ENCODE data around the gene SIX1. TPM values are rescaled to one million over a fixed set of nuclear protein-coding genes. Genes with fewer than 3 reads are reported as not detected.
A peak's percentile ranks its signal among the peaks of the same experiment; 100 is the strongest.

Gene SIX1
- total and polyA plus RNA-seq, 2 of the 13 experiments (the other 11 are each of a cell fraction or from before 2014, with no cell fraction given) = 1.7 to 6.5 TPM

- Histone ChIP-seq H3K36me3 (replicated peaks in 1 of 2; ENCODE audit: control insufficient read depth in 1 of 2, insufficient read depth in 2 of 2, low read length in 2 of 2) (no peaks in the 10 kb centered on the region), H3K4me2 (ENCODE audit: low read depth, low read length) (peak overlapping the region; percentile 28; the same call in 1 of the 2 replicates), H2AFZ (ENCODE audit: low read length) (no peak overlapping the region), H3K9ac (ENCODE audit: insufficient read depth, low read depth, low read length) (no peak overlapping the region), H3K4me1 (ENCODE audit: insufficient read depth, low read length) (peaks cover 55% of the 10 kb centered on the region), H3K9me3 (ENCODE audit: low read length) (no peaks in the 10 kb centered on the region), H3K27ac (ENCODE audit: extremely low read length, insufficient read depth, low read length) (no peak overlapping the region), H4K20me1 (ENCODE audit: insufficient read depth, low read length) (no peaks in the 10 kb centered on the region), H3K4me3 (replicated peaks in 1 of 3; ENCODE audit: insufficient read depth in 1 of 3, low read depth in 2 of 3, low read length in 3 of 3) (no peak overlapping the region), H3K27me3 (ENCODE audit: control insufficient read depth in 1 of 2, insufficient read depth in 2 of 2, low read length in 2 of 2) (peaks cover 1 to 32% of the 10 kb centered on the region in 2 experiments; a peak in 4 of 5 replicates), H3K79me2 (ENCODE audit: insufficient read depth, low read length) (peaks cover 2% of the 10 kb centered on the region)
- FAIRE-seq (no peak), ATAC-seq (no peak), DNase-seq (ENCODE audit: low spot score) (no peak)
- in situ Hi-C loops (cut with HindIII; ENCODE audit: extremely low pct_ligation_motif_present, low pct_unique_long_range_greater_than_20kb) = no loop called here
- ChIA-PET CTCF (ENCODE audit: low intra/inter-chr PET ratio, low total read pairs) (no interaction called here), POLR2A (no interaction called here)
- no peak for TF ChIP-seq ZNF547 (CRISPR knock-in tag; IDR thresholded peaks at IDR 0.05)
- TF ChIP-seq ZNF652 (CRISPR knock-in tag; IDR thresholded peaks at IDR 0.05; ENCODE audit: borderline replicate concordance, low read depth) = peak; percentile 43; the same call in 1 of the 2 replicates
- no TSS peak for BruUV-seq (replicated peaks)
- 56% methylated on average over 14 of the region's 14 CpGs for WGBS (ENCODE audit: low lambda C conversion rate)
- intact Hi-C loops (cut with micrococcal nuclease; ENCODE audit: unreplicated experiment) = no loop called here
Measured at GRCh38 chr14:60653701-60654161, 4.5 kb upstream of the SIX1 start.

GRCh38 chr14:60652674-60653651, 3.7 kb upstream of the SIX1 start:
- Histone ChIP-seq H3K27me3 (ENCODE audit: control insufficient read depth in 1 of 2, insufficient read depth in 2 of 2, low read length in 2 of 2) (peaks cover 1 to 32% of the 10 kb centered on the region in 2 experiments; a peak in 4 of 5 replicates), H3K36me3 (replicated peaks in 1 of 2; ENCODE audit: control insufficient read depth in 1 of 2, insufficient read depth in 2 of 2, low read length in 2 of 2) (no peaks in the 10 kb centered on the region), H3K4me3 (replicated peaks in 1 of 3; ENCODE audit: insufficient read depth in 1 of 3, low read depth in 2 of 3, low read length in 3 of 3) (peak overlapping the region in 1 of 3 experiments; percentile 33; a peak in 1 of 6 replicates), H2AFZ (ENCODE audit: low read length) (no peak overlapping the region), H3K9ac (ENCODE audit: insufficient read depth, low read depth, low read length) (no peak overlapping the region), H3K9me3 (ENCODE audit: low read length) (no peaks in the 10 kb centered on the region), H4K20me1 (ENCODE audit: insufficient read depth, low read length) (no peaks in the 10 kb centered on the region), H3K4me1 (ENCODE audit: insufficient read depth, low read length) (peaks cover 48% of the 10 kb centered on the region), H3K27ac (ENCODE audit: extremely low read length, insufficient read depth, low read length) (no peak overlapping the region), H3K4me2 (ENCODE audit: low read depth, low read length) (peak overlapping the region; percentile 28; the same call in 1 of the 2 replicates), H3K79me2 (ENCODE audit: insufficient read depth, low read length) (peaks cover 9% of the 10 kb centered on the region)
- intact Hi-C loops (cut with micrococcal nuclease; ENCODE audit: unreplicated experiment) = no loop called here
- ChIA-PET POLR2A (no interaction called here), CTCF (ENCODE audit: low intra/inter-chr PET ratio, low total read pairs) (no interaction called here)
- in situ Hi-C loops (cut with HindIII; ENCODE audit: extremely low pct_ligation_motif_present, low pct_unique_long_range_greater_than_20kb) = no loop called here
- FAIRE-seq (no peak), ATAC-seq (no peak), DNase-seq (ENCODE audit: low spot score) (no peak)
- no TSS peak for BruUV-seq (replicated peaks)
- WGBS (ENCODE audit: low lambda C conversion rate) = 73% methylated on average over 38 of the region's 50 CpGs
- TF ChIP-seq MAFF (IDR thresholded peaks at IDR 0.05; ENCODE audit: low read depth, low read length) (no peak), CENPT (CRISPR knock-in tag; IDR thresholded peaks at IDR 0.05; ENCODE audit: low read depth) (no peak), NFYC (CRISPR knock-in tag; IDR thresholded peaks at IDR 0.05) (no peak), MEIS1 (CRISPR knock-in tag; IDR thresholded peaks at IDR 0.05; ENCODE audit: borderline replicate concordance) (no peak), MTF1 (CRISPR knock-in tag; IDR thresholded peaks at IDR 0.05) (no peak), ZNF296 (CRISPR knock-in tag; conservative IDR thresholded peaks at IDR 0.05) (no peak), SIX4 (CRISPR knock-in tag; IDR thresholded peaks at IDR 0.05) (no peak), ERF (CRISPR knock-in tag; IDR thresholded peaks at IDR 0.05) (no peak), ZNF17 (CRISPR knock-in tag; IDR thresholded peaks at IDR 0.05) (no peak), ELF4 (CRISPR knock-in tag; IDR thresholded peaks at IDR 0.05; ENCODE audit: borderline replicate concordance) (no peak)
- TF ChIP-seq, protein P1, sequence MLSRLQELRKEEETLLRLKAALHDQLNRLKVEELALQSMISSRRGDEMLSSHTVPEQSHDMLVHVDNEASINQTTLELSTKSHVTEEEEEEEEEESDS (CRISPR knock-in tag; IDR thresholded peaks at IDR 0.05; ENCODE audit: borderline replicate concordance) = no peak
- TF ChIP-seq, protein P2, sequence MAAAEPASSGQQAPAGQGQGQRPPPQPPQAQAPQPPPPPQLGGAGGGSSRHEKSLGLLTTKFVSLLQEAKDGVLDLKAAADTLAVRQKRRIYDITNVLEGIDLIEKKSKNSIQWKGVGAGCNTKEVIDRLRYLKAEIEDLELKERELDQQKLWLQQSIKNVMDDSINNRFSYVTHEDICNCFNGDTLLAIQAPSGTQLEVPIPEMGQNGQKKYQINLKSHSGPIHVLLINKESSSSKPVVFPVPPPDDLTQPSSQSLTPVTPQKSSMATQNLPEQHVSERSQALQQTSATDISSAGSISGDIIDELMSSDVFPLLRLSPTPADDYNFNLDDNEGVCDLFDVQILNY (CRISPR knock-in tag; conservative IDR thresholded peaks at IDR 0.05) = no peak
- TF ChIP-seq, protein P3, sequence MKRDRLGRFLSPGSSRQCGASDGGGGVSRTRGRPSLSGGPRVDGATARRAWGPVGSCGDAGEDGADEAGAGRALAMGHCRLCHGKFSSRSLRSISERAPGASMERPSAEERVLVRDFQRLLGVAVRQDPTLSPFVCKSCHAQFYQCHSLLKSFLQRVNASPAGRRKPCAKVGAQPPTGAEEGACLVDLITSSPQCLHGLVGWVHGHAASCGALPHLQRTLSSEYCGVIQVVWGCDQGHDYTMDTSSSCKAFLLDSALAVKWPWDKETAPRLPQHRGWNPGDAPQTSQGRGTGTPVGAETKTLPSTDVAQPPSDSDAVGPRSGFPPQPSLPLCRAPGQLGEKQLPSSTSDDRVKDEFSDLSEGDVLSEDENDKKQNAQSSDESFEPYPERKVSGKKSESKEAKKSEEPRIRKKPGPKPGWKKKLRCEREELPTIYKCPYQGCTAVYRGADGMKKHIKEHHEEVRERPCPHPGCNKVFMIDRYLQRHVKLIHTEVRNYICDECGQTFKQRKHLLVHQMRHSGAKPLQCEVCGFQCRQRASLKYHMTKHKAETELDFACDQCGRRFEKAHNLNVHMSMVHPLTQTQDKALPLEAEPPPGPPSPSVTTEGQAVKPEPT (CRISPR knock-in tag; IDR thresholded peaks at IDR 0.05; ENCODE audit: low read depth) = no peak
